ENCODE data around the gene DEFB116.
"Not testable (repeated sequence)": the region's sequence is repeated elsewhere in the genome, so short reads cannot be mapped to it uniquely, and the experiment has no call there.

GRCh38 chr20:31284964-31285363, 23.4 kb downstream of the DEFB116 start:
- TF ChIP-seq, protein P1, sequence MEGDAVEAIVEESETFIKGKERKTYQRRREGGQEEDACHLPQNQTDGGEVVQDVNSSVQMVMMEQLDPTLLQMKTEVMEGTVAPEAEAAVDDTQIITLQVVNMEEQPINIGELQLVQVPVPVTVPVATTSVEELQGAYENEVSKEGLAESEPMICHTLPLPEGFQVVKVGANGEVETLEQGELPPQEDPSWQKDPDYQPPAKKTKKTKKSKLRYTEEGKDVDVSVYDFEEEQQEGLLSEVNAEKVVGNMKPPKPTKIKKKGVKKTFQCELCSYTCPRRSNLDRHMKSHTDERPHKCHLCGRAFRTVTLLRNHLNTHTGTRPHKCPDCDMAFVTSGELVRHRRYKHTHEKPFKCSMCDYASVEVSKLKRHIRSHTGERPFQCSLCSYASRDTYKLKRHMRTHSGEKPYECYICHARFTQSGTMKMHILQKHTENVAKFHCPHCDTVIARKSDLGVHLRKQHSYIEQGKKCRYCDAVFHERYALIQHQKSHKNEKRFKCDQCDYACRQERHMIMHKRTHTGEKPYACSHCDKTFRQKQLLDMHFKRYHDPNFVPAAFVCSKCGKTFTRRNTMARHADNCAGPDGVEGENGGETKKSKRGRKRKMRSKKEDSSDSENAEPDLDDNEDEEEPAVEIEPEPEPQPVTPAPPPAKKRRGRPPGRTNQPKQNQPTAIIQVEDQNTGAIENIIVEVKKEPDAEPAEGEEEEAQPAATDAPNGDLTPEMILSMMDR (IDR thresholded peaks at IDR 0.05): not testable (repeated sequence)
- not testable (repeated sequence) for TF ChIP-seq POLR2A (IDR thresholded peaks at IDR 0.05)
